CD4-positive, alpha-beta T cell treated with Interleukin-15 for 1 hour (primary cell): Measurements from ENCODE around the gene SMAD4.
"Not testable (repeated sequence)": the region's sequence is repeated elsewhere in the genome, so short reads cannot be mapped to it uniquely, and the experiment has no call there.

Source experiments
- DNase-seq: peaks from one replicate; pipeline ENCODE4 v3.0.0-alpha.2; 2020

SMAD4 gene

GRCh38 chr18:51116996-51117395 is 87.0 kb downstream of the SMAD4 start:
- DNase-seq, result not testable (repeated sequence)

GRCh38 chr18:51119561-51119960 is 89.5 kb downstream of the SMAD4 start:
- not testable (repeated sequence) for DNase-seq

- not testable (repeated sequence) for DNase-seq
These were observed 90.0 kb downstream of the SMAD4 start for GRCh38 chr18:51119976-51120375.

DNA sequence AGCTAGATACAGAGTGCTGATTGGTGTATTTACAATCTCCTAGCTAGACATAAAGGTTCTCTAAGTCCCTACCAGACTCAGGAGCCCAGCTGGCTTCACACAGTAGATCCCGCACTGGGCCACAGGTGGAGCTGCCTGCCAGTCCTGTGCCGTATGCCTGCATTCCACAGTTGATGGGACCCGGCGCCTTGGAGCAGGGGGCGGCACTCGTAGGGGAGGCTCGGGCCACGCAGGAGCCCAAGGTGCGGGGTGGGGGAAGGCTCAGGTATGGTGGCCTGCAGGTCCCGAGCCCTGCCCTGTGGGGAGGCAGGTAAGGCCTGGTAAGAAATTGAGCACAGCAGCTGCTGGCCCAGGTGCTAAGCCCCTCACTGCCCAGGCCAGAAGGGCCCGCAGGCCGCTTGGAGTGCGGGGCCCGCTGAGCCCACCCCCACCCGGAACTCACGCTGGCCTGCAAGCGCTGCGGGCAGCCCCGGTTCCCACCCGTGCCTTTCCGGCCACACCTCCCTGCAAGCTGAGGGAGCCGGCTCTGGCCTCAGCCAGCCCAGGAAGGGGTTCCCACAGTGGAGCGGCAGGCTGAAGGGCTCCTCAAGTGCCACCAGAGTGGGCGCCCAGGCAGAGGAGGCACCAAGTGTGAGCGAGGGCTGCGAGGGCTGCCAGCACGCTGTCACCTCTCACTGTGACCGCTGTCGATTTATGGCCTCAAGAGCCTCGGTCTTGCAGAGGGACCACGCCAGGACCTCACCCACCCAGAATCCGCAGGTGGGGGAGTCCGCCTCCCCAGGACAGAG is 91.0 kb downstream of the SMAD4 start:
- DNase-seq, result no peak

DNA sequence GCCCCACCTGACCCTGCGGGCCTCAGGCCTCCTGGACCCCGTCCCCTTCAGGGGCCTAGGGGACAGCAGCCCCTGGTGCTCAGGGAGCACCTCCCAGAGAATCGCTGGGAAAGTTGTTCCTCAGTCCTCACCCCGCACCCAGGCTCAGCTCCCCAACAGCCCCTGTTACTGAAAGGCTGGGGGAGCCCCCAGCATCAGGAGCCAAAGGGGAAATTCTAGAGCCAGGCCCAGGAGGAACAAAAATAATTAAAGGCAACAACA is 91.5 kb downstream of the SMAD4 start:
- no peak for DNase-seq

DNA sequence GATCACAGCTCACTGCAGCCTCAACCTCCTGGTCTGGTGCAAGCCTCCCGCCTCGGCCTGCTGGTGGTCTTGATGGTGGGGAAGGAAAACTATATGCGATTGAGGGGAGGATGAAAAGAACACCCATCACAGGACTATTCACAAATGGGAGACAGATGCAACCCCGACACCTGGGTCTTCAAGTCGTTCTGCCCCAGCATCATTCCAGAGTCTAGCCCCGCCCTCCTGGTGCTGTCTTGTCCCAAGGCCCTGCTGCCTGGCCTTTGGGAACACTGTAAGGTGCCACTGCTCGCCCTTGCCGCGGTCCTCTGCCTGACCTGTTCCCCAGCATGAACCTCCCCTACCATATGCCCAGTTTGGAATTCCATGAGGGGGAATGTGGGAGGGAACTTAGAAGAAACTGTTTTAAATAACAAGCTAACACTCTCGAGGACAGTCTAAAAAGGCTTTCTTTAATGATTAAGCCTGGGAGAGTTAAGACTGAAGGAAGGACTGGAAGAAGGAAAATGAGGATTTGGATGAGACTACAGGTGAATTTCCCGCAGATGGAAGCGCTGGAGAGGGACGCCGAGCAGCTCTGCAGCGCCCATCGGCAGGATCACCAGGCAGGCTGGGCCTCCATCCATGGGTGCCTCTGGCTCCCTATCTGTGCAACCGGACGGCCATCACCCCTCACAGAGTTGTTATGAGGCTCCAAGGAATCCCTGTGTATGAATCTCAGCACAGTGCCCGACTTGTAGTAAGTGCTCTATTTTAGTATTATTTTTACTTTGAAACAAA is 92.4 kb downstream of the SMAD4 start:
- no peak for DNase-seq

DNA sequence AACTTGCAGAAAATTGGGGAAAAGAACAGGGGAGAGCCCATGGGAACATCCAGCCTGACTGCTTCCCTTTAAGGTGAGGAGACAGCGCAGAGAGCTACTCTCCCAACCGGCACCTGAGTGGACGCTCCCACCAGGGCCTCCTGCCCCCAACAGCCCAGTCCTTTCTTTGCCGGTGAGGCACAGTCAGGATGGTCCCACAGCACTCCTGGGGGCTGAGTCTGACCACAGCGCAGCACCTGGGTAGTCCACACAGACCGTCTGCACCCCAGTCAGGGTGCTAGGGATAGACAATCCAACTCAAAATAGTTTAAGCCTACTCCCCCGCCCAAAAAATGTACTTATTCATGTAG is 93.0 kb downstream of the SMAD4 start:
- no peak for DNase-seq

DNA sequence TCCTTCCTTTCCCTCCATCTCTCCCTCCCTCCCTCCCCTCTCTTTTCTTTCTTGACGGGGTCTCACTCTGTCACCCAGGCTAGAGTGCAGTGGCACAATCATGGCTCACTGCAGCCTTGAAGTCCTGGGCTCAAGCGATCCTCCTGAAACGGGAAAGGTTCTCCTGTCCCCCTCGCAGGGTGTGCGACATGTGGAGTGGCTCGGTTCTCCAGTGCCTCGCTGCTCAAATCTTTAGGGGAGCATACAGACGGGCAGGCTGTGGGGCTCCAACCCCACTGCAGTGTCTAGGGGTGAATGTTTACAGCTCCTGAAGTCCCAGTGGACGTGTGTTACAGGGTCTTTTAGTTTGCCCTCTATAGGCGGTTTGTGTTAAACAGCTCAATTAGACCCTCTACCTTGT is 93.5 kb downstream of the SMAD4 start:
- no peak for DNase-seq

DNA sequence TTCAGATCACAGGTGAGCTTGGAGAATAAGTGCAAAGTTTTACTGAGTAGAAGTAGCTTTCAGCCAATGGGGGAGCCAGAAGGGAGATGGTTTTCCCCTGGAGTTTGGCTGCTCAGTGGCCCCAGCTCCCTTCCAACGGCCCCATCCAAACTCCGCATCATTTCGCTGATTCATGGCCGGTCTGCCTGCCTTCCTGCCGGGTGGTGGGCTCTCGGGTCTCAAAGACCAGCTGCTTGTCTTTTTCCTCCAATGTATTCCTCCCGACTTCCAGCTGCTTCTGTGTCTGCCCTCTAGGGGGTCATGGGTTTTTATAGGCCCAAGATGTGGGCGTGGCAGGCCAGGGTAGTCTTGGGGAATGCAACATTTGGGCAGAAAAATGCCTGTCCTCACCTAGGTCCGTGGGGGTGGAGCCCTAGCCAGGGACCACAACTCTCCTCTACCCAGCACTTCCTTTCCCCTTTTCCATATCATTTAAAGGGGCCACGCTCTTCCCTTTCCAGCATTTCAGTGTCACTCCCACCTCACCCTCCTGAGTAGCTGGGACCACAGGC is 94.0 kb downstream of the SMAD4 start:
- no peak for DNase-seq

GRCh38 chr18:51125976-51126375 is 96.0 kb downstream of the SMAD4 start:
- DNase-seq, result no peak

- DNase-seq, result no peak
These were observed 97.7 kb downstream of the SMAD4 start for GRCh38 chr18:51127664-51128063.

DNA sequence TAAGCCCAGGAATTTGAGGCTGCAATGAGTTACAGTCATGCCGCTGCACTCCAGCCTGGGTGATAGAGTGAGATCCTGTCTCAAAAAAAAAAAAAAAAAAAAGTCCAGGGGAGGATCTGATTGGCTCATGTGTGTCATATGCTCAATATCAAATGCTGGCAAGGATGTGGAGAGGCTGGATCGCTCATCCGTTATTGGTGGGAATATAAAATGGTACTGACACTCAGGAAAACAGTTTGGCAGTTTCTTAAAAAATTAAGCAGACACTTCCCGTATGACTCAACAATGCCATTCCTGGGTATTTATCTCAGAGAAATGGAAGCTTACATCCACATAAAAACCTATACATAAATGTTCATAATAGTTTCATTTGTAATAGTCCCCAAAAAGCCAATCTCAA is 98.5 kb downstream of the SMAD4 start:
- DNase-seq, result no peak

DNA sequence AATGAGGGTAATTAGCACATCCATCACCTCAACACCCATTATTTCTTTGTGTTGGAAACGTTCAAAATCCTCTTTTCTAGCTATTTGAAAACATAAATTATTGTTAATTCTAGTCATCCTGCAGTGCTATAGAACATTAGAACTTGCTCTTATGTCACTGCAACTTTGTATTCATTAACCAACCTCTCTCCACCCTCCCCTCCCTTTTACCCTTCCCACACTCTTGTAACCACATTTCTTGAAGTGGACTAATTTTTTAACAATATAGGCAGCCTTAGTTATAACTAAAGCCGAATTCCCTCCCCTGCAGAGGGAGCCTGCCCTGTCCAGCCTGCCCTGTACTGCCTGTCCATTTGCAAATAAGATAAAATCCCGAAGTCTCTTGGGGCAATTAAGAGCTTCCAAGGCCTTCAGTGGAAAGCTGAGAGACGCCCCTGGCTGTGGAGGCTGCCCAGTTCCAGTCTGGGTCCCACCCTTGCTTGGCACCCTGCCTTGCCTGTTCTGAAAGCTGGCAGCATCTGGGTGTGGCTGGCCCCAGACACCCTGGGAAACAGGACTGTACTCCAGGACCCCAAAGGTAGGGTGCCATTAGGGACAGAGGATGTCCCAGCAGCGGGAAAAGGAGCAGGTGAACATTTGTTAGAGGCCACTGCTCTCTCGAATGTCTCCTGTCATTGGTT is 102.4 kb downstream of the SMAD4 start:
- DNase-seq, result no peak

GRCh38 chr18:51133580-51134160 is 103.7 kb downstream of the SMAD4 start:
- no peak for DNase-seq
